HG02884 (cell line): ENCODE measurements around the gene NPTXR.
"Not testable (repeated sequence)": the region's sequence is repeated elsewhere in the genome, so short reads cannot be mapped to it uniquely, and the experiment has no call there.

Source experiments
- ATAC-seq: cut with Tn5 transposase; IDR thresholded peaks from one replicate; pipeline ENCODE4 v1.9.1; 2021; ENCODE audit warnings: mild to moderate bottlenecking, moderate library complexity; ENCODE audit not compliant: unreplicated experiment

NPTXR gene

DNA sequence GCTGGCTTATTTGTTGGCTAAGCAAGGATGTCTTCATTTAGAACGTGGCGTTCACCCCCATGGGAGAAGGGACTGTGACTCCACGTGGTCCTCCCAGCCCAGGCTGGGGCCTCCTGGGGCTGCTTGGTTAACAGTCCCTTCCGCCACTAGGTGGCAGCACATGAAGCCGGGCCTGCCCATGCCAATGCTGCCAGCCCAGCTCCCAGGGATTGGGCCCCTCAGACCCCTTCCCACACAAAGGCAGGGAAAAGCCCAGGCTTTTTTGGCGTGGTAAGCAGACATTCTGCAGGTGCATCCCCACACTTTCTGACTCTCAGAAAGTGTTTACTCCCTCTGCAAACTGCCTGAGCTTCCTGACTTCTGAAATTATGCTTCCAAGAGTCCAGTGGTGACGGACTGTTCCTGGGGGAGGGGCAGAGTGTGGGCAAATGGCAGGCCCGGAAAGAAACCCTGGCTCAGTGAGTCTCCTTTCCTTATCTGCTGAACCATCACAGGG, 25.1 kb upstream of the NPTXR start:
- no peak for ATAC-seq

DNA sequence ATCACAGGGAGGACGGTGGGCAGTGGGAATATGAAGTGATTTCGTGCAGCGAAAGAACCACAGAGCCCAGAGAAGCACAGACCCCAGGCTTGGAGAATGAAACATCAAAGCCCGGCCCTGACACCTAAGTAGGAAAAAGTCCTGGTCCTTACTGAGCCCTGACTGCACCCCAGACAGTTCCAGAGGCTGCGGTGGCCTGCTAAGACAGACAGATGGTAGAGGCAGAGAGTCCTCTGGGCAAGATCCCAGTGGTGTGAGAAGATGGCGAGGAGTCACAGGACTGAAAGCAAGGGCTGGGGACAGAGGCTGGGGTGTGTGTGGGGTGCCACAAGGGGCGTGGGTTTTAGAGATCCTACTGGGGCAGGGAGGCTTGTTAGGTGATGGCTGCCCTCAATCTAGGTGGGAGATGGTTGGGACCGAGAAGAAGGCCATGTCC, 24.5 kb upstream of the NPTXR start:
- ATAC-seq = no peak

DNA sequence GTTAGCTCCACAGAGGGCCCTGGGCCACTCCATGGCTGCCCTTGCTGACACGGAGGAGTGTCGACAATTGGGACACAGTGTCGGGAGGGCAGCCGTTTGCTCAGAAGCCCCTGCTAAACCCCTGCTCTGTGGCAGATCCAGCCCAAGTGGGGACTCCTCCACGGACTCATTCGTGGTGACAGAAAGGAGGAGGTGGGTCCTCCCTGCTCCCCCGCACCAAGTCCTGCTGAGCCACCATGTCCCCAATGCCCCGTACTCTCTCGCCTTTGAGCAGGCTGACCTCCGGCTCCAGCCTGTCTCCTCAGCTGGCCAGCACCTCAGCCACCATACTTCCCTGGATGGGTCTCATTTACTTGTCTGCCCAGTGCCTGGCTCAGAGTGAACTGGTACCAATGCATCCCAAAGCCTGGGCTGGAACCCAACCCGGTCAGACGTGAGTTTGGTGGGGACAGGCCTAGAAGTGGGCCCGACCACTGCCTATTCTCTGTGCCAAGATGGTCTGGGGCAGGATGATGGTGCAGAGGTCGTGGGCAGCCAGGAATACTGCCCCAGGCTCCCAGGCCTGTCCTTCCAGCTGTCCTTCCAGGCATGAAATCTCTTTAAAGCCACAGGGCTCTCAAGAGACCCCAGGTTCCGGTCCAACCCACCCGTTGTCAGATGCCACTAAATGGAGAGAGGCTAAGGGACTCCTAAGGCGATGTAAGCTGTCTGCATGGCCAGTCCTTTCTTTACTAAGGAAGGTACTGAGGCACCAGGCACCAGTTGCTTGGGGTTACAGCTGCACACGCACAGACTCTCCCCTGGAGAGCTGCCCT, 23.9 kb upstream of the NPTXR start:
- no peak for ATAC-seq

DNA sequence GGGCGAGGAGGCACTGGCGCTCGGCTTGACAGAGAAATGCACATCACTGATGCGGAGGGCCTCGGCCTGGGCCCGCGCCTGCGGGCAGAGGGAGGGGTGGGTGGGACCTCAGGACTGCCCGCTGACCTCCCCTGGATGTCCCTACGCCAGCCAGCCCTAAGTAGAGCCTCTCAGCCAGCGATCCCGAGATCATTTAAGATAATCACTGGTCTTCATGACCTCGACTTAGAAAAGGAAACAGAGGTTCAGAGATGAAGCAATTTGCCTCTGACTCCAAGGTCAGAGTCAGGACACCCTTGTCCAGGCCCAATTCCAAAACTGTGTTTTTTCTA, 23.3 kb upstream of the NPTXR start:
- no peak for ATAC-seq

DNA sequence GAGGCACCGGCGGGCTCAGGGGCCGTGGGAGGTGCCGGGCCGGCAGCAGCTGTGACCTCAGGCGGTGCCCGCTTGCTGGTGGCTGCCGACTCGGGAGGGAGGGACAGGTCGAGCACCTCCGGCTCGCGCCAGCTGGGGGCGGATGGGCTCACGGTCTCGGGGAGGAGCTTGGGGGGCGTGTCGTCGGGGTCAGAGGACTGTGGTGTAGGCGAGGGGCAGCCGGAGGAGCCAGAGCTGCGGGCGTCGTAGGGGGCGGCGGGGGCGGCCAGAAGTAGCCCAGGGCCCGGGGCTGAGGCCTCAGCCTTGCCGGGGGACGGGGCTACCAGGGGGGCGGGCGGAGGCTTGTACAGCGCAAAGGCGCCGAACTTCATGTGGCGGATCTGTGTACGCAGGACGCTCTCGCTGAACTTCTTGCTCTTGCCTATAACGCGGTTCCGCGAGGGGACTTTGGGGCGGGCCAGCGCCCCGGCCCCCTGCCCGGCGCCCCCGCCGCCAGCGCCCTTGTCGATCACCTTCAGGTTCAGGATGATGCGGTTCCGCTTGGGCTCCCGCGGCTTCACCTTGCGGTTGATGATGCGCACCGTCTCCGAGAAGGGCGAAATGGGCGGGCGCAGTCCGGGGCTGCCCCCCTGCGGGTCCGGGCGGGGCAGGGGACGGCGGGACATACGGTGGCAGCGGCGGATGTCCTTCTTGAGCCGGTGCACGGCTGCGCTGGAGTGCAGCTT, 22.7 kb upstream of the NPTXR start:
- ATAC-seq = no peak

DNA sequence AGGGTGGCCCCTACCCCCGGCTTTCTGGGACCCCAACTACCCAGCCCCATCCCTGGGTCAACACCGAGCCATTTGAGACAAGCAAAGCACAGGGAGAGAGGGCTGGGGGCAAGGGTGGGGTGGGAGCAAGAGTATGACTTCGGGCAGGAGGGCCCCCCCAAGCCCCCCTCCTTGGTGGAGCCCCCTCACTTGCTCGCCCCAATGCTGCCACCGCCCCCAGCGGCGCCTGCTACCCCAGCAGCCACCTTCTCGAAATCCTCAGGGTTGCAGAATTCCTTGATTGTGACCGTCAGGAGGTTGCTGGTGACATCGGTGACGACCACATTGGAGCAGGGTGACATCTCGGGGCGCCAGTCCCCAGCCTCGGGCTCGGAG, 22.2 kb upstream of the NPTXR start:
- no peak for ATAC-seq

DNA sequence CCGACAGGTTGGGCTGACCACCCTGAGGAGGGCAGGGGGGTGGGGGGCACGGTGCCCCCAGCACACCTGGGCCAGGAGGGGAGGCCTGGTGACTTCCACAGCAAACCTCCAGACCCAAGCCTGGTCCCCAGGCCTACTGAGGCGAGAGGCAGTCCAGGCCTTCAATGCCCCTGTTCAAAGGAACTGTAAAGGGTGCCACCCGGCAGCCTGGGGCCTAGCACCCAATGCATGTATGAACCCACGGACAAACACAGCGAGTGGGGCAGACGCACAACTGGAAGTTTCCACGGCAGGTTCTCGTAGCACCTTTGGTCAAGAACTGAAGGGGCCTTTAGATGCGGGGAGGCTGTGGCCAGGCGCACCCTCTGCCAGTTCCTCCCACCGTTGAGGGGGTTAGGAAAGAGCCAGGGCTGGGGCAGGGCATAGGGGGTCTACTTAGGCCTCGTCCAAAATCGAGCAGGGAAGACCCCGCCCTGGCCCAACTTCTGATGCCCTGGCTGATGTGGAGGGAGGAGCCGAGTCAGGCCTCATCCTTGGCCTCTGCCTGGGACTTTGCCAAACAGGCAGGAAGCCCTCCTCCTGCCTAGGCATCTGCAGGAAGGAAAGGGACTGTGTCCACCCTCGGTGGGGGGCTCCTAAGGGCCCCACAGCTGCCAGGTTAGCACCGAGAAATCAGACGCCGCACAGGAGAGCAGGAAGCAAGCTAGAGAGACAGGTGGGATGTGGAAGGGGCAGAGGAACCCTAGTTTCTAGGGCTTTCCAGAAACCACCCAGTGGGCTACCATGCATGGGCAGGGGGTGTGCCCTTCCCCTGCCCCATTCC, 21.6 kb upstream of the NPTXR start:
- no peak for ATAC-seq

DNA sequence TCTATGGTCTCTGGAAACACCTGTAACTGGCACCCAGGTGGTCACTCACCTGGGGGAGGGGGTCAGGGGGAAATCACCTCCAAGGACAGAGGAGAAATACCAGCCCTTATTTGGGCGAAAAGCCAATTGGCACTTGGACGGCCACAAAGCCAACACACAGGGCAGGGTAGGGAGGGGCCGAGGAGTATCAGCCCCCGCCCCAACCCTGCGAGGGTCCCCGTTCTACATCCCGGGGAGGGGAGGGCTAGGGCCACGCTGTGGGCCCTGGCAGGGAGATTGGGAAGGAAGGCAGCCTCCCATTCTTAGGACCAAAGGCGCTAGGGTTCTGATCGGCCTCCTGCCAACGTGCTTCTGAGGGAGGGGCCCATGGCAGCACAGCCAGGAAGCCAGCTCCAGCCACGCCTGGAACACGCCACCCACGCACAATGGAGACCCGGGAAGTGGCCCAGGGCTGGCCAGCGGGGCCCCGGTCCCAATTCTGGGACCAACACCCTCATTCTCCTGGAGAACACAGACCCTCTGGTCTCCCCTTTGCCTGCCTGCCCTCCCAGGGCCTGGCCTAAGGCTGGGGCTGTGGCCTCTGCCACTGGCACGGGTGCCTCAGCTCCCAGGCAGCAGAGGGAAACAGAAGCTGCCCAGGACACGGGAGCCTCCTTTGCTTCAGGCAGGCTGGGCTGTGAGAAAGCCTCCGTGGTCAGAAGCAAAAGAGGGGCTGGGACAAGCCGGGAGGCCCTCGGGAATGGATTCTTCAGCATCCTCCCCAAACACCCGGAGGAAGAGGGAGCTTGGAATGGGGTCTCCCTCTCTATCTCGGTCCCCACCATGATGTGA, 20.7 kb upstream of the NPTXR start:
- ATAC-seq = no peak

DNA sequence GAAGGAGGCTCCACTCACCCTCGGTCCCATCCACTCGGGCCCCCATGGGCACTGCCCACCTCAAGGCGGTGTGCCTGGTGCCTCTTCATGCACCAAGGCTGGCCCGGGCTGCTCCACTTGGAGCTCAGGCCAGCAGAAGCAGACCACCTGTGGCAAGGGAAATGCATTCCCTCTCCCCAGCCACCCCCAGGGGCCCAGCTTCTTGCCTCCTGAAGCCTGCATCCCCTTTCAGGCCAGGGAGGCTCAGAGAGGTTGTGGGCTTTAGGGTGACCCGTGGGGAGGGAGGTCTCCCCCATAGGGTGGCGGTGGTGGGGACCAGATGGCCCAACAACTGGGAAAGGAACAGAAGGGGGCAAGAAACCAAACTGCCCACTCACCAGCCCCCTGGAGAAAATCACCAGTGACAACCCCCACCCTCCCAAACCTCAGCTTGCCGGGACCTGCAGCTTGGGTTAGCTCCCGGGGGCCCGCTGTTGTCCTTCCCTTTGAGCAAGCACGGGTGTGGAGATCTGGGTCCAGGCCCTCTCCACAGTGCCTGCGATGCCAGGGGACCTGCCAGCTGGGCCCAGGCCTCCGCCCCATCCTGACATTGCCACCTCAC, 19.8 kb upstream of the NPTXR start:
- no peak for ATAC-seq

DNA sequence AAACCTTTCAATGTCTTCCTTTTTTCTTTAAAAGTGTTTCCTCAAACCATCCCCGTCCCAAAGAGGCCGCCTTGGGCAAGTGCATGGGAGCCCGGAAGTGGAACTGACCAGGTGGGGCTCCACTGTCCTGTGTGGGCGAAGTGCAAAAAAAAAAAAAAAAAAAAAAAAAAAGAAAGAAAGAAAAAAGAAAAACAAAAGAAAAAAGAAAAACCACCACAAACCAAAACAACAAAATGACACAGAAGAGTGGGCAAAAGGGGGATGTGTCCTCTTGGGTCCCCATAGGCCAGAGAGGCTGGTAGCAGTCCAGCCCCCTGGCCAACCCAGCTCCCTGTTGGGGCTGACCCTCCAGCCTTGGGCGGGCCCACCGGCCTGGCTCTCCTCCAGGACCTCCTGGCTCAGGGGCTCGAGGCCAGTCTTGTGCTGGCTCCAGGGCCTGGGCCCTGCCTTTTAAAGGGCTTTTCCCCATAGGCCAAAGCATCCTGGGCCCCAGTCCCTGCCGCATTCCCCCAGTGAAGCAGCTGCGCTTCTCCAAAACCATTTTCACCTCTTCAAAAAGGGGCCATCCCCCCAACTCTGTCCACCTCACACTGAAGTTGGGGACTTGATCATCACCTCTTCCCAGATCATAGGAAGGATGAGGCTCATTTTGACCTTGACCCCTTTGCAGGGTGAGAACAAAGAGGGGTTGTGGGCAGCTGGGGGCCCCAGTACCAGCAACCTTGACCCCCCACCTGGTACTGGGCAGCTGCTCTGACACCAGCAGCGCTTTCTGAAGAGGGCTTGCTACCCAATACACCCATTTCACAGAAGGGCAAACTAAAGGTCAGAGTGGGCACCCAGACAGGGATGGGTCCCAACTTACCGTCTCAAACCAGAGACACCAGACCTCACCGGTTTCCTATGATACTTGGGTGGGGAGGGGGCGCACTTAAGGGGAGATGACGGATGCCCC, 18.8 kb upstream of the NPTXR start:
- ATAC-seq = no peak

DNA sequence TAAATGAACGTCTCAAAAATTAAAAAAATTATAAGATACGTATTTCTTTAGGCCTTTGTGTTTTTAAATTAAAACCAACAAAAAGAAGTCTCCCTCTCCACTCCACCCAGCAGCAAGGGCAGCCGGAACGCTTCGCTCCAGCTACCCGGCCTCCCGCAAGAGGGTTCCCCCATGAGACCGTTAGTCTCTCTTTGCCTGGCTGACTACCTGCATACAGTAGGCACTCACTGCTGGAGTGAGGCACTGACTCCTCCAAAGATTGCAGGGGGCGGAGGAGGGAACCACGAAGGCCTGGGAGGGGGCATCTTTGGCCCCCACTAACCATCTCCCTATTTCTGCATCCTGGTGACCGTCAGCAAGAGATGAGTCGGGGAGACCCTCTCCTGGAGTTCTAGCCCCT, 18.1 kb upstream of the NPTXR start:
- no peak for ATAC-seq

DNA sequence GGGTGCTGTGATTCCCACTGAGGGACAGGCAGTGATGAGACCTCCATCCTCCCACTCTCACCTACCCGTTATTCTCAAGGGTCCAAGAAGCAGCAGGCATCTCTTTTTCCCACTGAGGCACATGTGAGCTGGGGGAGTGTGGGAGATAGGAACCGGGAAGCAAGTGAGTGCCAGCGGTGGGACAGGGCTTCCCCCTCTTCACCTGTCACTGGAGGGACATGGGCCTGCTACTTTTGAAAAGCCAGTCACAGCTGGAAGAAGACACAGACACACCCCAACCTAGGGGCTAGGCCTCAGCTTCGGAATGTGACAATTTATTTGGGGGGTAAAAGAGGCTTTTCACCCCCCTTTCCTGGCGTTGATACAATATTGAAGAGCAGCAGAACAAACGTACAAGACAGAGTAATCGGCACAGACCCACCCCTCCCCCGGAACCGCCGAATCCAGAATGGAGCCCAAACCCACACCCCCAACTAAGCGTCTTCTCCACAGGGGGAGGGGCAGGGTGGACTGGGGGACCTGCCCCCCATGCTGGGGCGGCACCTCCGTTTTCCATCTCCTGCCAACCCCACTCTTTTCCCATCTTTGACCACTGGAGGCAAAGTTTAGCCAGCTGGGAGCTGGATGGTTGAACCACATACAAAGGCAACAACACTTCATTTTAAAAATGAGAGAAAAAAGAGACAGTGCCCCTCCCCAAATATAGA, 17.5 kb upstream of the NPTXR start:
- no peak for ATAC-seq

DNA sequence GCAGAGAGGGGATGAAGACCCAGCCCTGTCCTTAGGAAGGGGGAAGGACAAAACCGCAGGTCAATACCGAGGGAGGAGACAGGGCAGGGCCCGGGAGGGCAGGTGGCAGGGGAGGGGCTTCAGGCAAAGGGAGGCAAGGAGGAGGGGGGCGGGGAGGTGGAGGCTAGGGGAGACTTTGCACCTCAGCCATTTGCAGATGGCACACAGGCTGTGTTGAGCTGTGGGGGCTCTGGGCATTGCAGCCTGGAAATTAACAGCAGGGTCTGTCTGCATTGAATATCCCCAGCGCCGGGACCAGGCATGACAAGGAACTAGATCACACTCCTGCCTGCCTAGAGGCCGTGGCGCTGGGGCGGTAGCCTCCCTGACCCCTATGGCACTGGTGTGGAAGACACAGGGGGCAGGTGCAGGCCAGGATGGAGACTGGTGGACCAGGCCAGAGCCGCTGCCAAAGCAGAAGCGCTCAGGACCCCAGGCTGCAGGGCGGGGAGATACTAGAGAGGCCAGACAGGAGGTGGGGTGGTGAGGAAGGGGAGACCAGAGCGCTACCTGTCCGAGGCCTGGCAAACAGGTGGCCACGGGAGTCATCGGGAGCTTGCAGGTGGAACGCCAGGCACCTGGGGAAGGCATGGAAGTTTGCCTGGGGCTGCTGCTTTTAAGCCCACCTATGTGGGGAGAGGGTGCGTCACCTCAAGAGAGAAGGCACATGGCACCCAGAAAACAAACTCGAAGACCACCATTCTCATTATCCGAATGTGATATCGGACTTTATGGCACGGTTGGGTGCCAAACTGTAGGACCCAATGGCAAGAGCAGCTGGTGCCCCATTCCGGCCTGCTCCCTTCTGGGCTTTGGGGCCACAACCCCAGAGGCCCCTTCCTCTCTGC, 16.7 kb upstream of the NPTXR start:
- ATAC-seq = no peak

DNA sequence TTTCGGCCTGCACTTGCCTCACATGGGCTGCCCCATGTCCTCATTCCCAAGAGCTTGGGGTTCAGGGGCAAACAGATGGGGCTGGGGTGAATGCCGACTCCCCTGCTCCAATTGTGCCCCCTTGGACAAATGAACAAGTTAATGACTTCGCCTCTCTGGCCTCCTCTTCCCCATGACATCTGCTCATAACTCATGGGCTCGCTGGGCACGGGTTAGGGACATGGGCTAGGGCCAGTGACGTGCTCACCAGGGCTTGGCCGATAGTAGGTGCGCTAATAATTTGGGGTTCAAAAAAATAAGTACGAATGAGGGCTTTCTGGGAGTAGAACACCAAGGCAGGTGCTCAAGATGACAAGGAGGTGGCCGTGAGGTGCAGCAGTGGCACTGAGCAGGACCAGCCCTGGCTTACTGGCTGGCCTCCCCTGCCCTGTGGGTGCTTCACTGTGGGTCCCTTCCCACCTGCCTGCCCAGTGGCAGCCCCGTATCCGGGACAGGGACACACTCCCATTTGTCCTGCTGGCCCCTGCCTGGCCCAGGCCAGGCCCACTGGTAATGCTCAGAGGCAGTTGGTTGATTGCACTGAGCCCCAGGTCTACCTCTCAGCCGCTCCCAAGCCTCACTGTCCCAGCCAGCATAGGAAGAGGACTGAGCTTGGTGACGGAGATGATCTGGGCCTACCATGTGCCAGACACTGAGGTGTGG, 15.9 kb upstream of the NPTXR start:
- no peak for ATAC-seq

DNA sequence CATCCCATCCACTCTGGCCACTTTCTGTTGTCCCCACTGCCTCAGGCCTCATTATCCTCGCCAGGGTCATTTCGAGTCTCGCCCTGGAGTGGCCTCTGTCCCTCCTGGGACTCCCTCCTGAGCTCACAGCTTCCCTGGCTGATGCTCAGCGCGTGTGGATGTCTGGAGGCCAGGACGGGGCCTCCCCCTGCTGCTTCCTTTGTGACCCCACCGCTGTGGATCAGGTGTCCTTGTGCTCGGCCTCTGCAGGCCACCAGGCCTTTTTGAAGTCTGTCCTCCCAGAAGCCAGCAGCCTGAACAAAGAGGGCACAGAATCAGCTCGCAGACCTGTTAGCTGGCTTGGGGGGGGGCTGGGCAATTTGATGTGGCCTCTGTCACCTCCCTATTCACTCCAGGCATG, 14.7 kb upstream of the NPTXR start:
- no peak for ATAC-seq

DNA sequence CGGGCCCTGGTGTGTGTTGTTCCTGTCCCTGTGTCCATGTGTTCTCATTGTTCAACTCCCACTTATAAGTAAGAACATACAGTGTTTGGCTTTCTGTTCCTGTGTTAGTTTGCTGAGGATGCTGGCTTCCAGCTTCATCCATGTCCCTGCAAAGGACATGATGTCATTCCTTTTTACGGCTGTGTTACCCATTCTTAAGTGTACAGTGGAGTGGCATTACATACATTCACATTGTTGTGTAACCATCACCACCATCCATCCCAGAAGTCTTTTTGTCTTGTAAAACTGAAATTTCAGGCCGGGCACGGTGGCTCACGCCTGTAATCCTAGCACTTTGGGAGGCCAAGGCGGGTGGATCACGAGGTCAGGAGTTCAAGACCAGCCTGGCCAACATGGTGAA, 10.6 kb upstream of the NPTXR start:
- not testable (repeated sequence) for ATAC-seq

DNA sequence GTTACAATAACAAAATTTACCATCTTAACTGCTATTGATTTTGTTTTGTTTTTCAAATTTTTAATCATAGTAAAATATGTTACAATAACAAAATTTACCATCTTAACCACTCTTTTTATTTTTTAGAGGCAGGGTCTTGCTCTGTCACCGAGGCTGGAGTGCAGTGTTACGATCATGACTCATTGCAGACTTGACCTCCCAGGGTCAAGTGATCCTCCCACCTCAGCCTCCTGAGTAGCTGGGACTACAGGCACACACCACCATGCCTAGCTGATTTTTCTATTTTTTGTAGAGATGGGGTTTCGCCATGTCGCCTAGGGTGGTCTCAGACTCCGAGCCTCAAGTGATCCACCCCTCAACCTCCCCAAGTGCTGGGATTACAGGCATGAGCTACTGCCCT, 10.1 kb upstream of the NPTXR start:
- ATAC-seq = not testable (repeated sequence)
